Fibroblast of lung (primary cell): ENCODE measurements around the gene ID3.

ENCODE experiments used
- EZH2 ChIP-seq: IDR thresholded peaks from 2 replicates; pipeline ENCODE4 v1.5.1; 2012; ENCODE audit warnings: low read length, control low read depth, mild to moderate bottlenecking; ENCODE audit errors: missing control alignments
- TF ChIP-seq, protein P1 (sequence below), 2 donors: IDR thresholded peaks in 1 of 2; conservative IDR thresholded peaks in 1 of 2; 1 replicate in 1 of 2; 2 replicates in 1 of 2; pipeline ENCODE4 v1.5.1; 2011 to 2012; ENCODE audit warnings: low read length in 2 of 2, control low read depth in 1 of 2, inconsistent platforms in 1 of 2, low read depth in 1 of 2, mild to moderate bottlenecking in 1 of 2

DNA sequence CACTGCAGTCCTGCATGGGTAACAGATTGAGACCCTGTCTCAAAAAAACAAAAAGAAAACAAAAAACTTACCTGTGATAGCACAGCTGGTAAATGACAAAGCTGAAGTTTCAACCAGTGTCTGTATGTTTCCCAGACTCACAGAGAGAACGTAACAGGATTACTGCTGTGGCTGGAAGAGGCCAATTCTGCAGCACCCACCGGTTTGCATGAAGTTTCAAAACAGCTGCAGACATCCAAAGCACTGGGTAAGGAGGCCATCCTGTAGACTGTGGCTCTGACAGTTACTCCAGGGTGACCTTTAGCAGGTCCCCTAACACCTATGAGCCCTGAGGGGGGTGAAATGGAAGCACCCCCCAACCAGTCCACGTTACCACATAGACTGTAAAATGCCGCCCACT is 7.5 kb downstream of the ID3 start:
- TF ChIP-seq, protein P1, sequence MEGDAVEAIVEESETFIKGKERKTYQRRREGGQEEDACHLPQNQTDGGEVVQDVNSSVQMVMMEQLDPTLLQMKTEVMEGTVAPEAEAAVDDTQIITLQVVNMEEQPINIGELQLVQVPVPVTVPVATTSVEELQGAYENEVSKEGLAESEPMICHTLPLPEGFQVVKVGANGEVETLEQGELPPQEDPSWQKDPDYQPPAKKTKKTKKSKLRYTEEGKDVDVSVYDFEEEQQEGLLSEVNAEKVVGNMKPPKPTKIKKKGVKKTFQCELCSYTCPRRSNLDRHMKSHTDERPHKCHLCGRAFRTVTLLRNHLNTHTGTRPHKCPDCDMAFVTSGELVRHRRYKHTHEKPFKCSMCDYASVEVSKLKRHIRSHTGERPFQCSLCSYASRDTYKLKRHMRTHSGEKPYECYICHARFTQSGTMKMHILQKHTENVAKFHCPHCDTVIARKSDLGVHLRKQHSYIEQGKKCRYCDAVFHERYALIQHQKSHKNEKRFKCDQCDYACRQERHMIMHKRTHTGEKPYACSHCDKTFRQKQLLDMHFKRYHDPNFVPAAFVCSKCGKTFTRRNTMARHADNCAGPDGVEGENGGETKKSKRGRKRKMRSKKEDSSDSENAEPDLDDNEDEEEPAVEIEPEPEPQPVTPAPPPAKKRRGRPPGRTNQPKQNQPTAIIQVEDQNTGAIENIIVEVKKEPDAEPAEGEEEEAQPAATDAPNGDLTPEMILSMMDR (conservative IDR thresholded peaks at IDR 0.05 in 1 of 2, IDR thresholded peaks at IDR 0.05 in 1 of 2; ENCODE audit: low read depth in 1 of 2, low read length in 2 of 2), result no peak
- TF ChIP-seq EZH2, result no peak
